K562 (cell line): ENCODE data around the gene NFE2. TPM values are rescaled to one million over a fixed set of nuclear protein-coding genes. Genes with fewer than 3 reads are reported as not detected.

Experiments
- BRCA1 ChIP-seq, 2 experiments: fragments of 450-650 bp in 1 of 2; sonication (generic) in 1 of 2; formaldehyde crosslinking in 1 of 2; IDR thresholded peaks; 2 replicates each; pipeline versions ENCODE4 v1.5.0 to v1.6.1; 2017 to 2020; ENCODE audit warnings: mild to moderate bottlenecking in 1 of 2, missing genetic modification reagents in 1 of 2
- BRD4 ChIP-seq: fragments of 200-600 bp; sonication (generic); IDR thresholded peaks from 2 replicates; pipeline ENCODE4 v1.6.1; 2017; ENCODE audit warnings: inconsistent platforms
- CCNT2 ChIP-seq: IDR thresholded peaks from 2 replicates; pipeline ENCODE4 v1.6.1; 2011; ENCODE audit warnings: borderline replicate concordance, low read depth, mild to moderate bottlenecking, moderate library complexity, mixed read lengths, low read length; ENCODE audit not compliant: insufficient read length; ENCODE audit errors: extremely low read depth
- CHD2 ChIP-seq: IDR thresholded peaks from 2 replicates; pipeline ENCODE4 v1.6.1; 2011; ENCODE audit warnings: low read depth, low read length
- CXXC5 ChIP-seq: fragments of 250-450 bp; sonication (Bioruptor Pico); IDR thresholded peaks from 2 replicates; pipeline ENCODE4 v1.8.0; 2022; ENCODE audit warnings: inconsistent platforms, mild to moderate bottlenecking, moderate library complexity
- EP400 ChIP-seq: fragments of 450-650 bp; IDR thresholded peaks from 2 replicates; pipeline ENCODE4 v1.6.1; 2017; ENCODE audit warnings: antibody characterized with exemption, mild to moderate bottlenecking, moderate library complexity
- FOXP4 ChIP-seq: sonication (generic); formaldehyde crosslinking; IDR thresholded peaks from 2 replicates; pipeline ENCODE4 v1.8.0; 2022; ENCODE audit warnings: mild to moderate bottlenecking, missing genetic modification reagents, borderline replicate concordance
- FUS ChIP-seq: fragments of 200-400 bp; formaldehyde crosslinking; optimal IDR thresholded peaks from 2 replicates; pipeline ENCODE3; 2017; ENCODE audit warnings: low read depth, low read length
- HMG20A ChIP-seq: fragments of 450-650 bp; formaldehyde crosslinking; conservative IDR thresholded peaks from 2 replicates; pipeline ENCODE4 v1.4.0; 2020; ENCODE audit warnings: mild to moderate bottlenecking, mixed read lengths
- HSF4 ChIP-seq: fragments of 250-450 bp; sonication (Bioruptor Pico); IDR thresholded peaks from 2 replicates; pipeline ENCODE4 v2.1.2; 2022; ENCODE audit warnings: mild to moderate bottlenecking, moderate library complexity, borderline replicate concordance
- JUND ChIP-seq, 2 experiments: IDR thresholded peaks; 2 replicates in 1 of 2; 3 replicates in 1 of 2; pipeline ENCODE4 v1.6.1; 2011; ENCODE audit warnings: borderline replicate concordance in 2 of 2, low read depth in 2 of 2, low read length in 2 of 2, improper control_type of control experiment in 1 of 2, missing biosample characterization in 1 of 2, missing genetic modification characterization in 1 of 2, missing genetic modification reagents in 1 of 2
- MEIS2 ChIP-seq: fragments of 450-650 bp; IDR thresholded peaks from 2 replicates; pipeline ENCODE4 v1.6.1; 2014; ENCODE audit warnings: mild to moderate bottlenecking; ENCODE audit not compliant: partially characterized antibody
- MIER1 ChIP-seq: fragments of 450-650 bp; IDR thresholded peaks from 2 replicates; pipeline ENCODE4 v1.6.1; 2016; ENCODE audit warnings: antibody characterized with exemption, mild to moderate bottlenecking, low read depth
- MYNN ChIP-seq, 2 experiments: sonication (generic); formaldehyde crosslinking in 1 of 2; IDR thresholded peaks; 2 replicates each; pipeline versions ENCODE4 v1.5.0 to v1.6.1; 2016 to 2020; ENCODE audit warnings: antibody characterized with exemption in 1 of 2, missing genetic modification reagents in 1 of 2
- NELFE ChIP-seq: IDR thresholded peaks from 2 replicates; pipeline ENCODE4 v1.6.1; 2011; ENCODE audit warnings: mild to moderate bottlenecking; ENCODE audit not compliant: insufficient read depth, insufficient read length
- POLR2A ChIP-seq: fragments of 450-650 bp; conservative IDR thresholded peaks from 2 replicates; pipeline ENCODE4 v1.6.1; 2016
- TGIF2 ChIP-seq: sonication (generic); formaldehyde crosslinking; IDR thresholded peaks from 2 replicates; pipeline ENCODE4 v1.8.1; 2022; ENCODE audit warnings: mild to moderate bottlenecking, missing genetic modification reagents, moderate library complexity
- TRIM24 ChIP-seq, 2 experiments: fragments of 450-650 bp; IDR thresholded peaks; 2 replicates each; pipeline ENCODE4 v1.6.1; 2016
- ZNF280B ChIP-seq: fragments of 250-450 bp; sonication (Bioruptor Pico); IDR thresholded peaks from 2 replicates; pipeline ENCODE4 v1.5.1; 2021; ENCODE audit warnings: mild to moderate bottlenecking
- ZNF512 ChIP-seq: IDR thresholded peaks from 2 replicates; pipeline ENCODE4 v1.6.1; 2016; ENCODE audit warnings: missing genetic modification characterization, missing compliant biosample characterization
- polyA plus RNA-seq, 8 experiments: library from polyadenylated mRNA; depleted of rRNA in 4 of 8; stranded (reverse) in 5 of 8; unstranded in 3 of 8; fragments of >200 nt; fragmentation: Nextera tagmentation in 2 of 8; fragmentation: Illumina TruSeq in 1 of 8; extraction: Ambion mirVana in 2 of 8; extraction: Trizol in 1 of 8; gene quantifications; 2 replicates each; pipeline versions ENCODE4 v1.2.1 to v1.2.3, GENCODE V29; 2011 to 2014; ENCODE audit warnings: inconsistent platforms in 1 of 8, missing spikeins in 1 of 8
- total RNA-seq, 7 experiments: library from RNA; depleted of rRNA in 6 of 7; stranded (reverse); fragments of >200 nt in 6 of 7; fragmentation: Illumina TruSeq in 2 of 7; extraction: Trizol in 2 of 7; gene quantifications; 2 replicates each; pipeline versions ENCODE4 v1.2.1 to v1.2.3, GENCODE V29; 2011 to 2021; ENCODE audit warnings: low replicate concordance in 1 of 7
- TF ChIP-seq, protein P1 (sequence below): sonication (generic); formaldehyde crosslinking; IDR thresholded peaks from 2 replicates; pipeline ENCODE4 v1.8.0; 2022; ENCODE audit warnings: mild to moderate bottlenecking, missing genetic modification reagents

Gene NFE2
- total and polyA plus RNA-seq, 9 of the 15 experiments (the other 6 are each of a cell fraction or from before 2014, with no cell fraction given): 12.3 to 282 (median 208) TPM

DNA sequence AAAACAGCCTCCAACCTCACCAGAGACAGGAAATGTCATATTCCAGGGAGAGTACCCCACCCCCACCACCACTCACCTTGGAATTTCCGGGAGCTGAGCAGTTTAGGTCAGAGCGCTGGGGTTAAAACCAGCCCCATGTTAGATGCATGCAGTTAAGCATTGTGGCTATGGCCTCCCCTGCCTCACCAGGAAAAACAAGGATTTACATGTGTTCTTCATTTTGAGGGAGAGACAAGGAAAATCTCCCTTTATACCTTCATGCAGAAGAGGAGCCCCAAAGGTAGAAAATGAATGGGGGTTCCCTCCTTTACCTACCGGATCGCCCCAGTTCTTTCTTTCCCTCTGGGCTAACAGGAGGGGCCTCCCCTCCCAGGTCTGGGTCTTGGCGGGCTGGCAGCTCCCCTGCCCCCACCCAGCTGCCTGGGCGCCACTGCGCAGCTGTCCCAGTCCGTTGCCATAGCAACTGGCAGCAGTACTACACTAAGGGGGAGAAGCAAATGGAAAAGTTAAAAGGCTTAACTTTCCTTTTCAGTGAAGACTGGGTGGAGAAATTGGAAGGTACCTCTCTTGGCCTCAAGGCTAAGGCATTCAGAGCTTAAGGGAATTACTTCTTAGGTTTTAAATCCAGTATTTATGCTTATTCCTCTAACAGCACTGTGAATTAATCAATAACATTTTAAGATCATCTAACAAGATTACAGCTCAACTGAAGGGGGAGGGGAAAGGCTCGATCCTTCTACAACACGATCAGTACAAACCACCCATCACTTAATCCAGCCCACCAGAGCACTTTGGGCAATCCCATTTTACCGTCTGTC, 41.4 kb downstream of the NFE2 start (continued):
- TF ChIP-seq ZNF512 (tag) (no peak), BRCA1 (IDR thresholded peaks at IDR 0.05) (no peak), BRCA1 (CRISPR knock-in tag; IDR thresholded peaks at IDR 0.05) (no peak), ZNF280B (CRISPR knock-in tag) (no peak), MYNN (IDR thresholded peaks at IDR 0.05) (peak; percentile 73; the same call in 1 of the 2 replicates), MYNN (CRISPR knock-in tag; IDR thresholded peaks at IDR 0.05) (no peak), TGIF2 (CRISPR knock-in tag) (no peak), BRD4 (no peak), FOXP4 (CRISPR knock-in tag) (no peak), MEIS2 (peak; percentile 39), CCNT2 (no peak), FUS (no peak), JUND (IDR thresholded peaks at IDR 0.05; ENCODE audit: borderline replicate concordance, low read depth, low read length) (0 out of 2 replicates have a peak, but pooled peaks have one; percentile 4), JUND (tag; IDR thresholded peaks at IDR 0.05; ENCODE audit: borderline replicate concordance, low read depth, low read length) (no peak), HSF4 (CRISPR knock-in tag) (no peak), TRIM24 (IDR thresholded peaks at IDR 0.05) (no peak), MIER1 (no peak), HMG20A (CRISPR knock-in tag) (no peak), POLR2A (peak; percentile 71), NELFE (no peak), EP400 (peak; percentile 40), CHD2 (peak; percentile 66), CXXC5 (CRISPR knock-in tag) (no peak)
- TF ChIP-seq, protein P1, sequence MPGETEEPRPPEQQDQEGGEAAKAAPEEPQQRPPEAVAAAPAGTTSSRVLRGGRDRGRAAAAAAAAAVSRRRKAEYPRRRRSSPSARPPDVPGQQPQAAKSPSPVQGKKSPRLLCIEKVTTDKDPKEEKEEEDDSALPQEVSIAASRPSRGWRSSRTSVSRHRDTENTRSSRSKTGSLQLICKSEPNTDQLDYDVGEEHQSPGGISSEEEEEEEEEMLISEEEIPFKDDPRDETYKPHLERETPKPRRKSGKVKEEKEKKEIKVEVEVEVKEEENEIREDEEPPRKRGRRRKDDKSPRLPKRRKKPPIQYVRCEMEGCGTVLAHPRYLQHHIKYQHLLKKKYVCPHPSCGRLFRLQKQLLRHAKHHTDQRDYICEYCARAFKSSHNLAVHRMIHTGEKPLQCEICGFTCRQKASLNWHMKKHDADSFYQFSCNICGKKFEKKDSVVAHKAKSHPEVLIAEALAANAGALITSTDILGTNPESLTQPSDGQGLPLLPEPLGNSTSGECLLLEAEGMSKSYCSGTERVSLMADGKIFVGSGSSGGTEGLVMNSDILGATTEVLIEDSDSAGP (CRISPR knock-in tag): no peak
